Activated CD4-positive, CD25-positive, alpha-beta regulatory T cell (primary cell): ENCODE results near the gene ZNF385C.
A peak's percentile ranks its signal among the peaks of the same experiment; 100 is the strongest.
"Not testable (repeated sequence)": the region's sequence is repeated elsewhere in the genome, so short reads cannot be mapped to it uniquely, and the experiment has no call there.

Experiments used
- DNase-seq, 4 experiments: peaks; one replicate each; lab custom pipeline; 2025; lab: John Stamatoyannopoulos, UW

Gene ZNF385C

GRCh38 chr17:42097691-42098631 is at the start of gene ZNF385C:
Gene ZNF385C (minus strand): TSS chr17:42098473. CDS start chr17:42063056, 35,417 bp downstream.
- DNase-seq: peak in 1 of 4 experiments; percentile 19

GRCh38 chr17:42146911-42147607 is 48.8 kb upstream of the ZNF385C start:
- DNase-seq: no peak

GRCh38 chr17:42143138-42143537 is 44.9 kb upstream of the ZNF385C start:
- DNase-seq: not testable (repeated sequence)

GRCh38 chr17:42142371-42142896 is 44.2 kb upstream of the ZNF385C start:
- DNase-seq: no peak

- no peak for DNase-seq
These were observed 43.1 kb upstream of the ZNF385C start for GRCh38 chr17:42141382-42141781.

- DNase-seq: not testable (repeated sequence)
These were observed 42.4 kb upstream of the ZNF385C start for GRCh38 chr17:42140690-42141089.

- DNase-seq: no peak
These were observed 40.6 kb upstream of the ZNF385C start for GRCh38 chr17:42138749-42139492.

GRCh38 chr17:42136654-42137051 is 38.4 kb upstream of the ZNF385C start:
- no peak for DNase-seq

GRCh38 chr17:42135664-42136653 is 37.7 kb upstream of the ZNF385C start:
- no peak for DNase-seq

GRCh38 chr17:42135151-42135550 is 36.9 kb upstream of the ZNF385C start:
- DNase-seq: no peak

- no peak for DNase-seq
These were observed 35.3 kb upstream of the ZNF385C start for GRCh38 chr17:42133461-42134041.

- no peak for DNase-seq
These were observed 34.7 kb upstream of the ZNF385C start for GRCh38 chr17:42132941-42133340.

GRCh38 chr17:42131981-42132432 is 33.7 kb upstream of the ZNF385C start:
- no peak for DNase-seq

GRCh38 chr17:42131232-42131631 is 33.0 kb upstream of the ZNF385C start:
- no peak for DNase-seq

- DNase-seq: no peak
These were observed 32.1 kb upstream of the ZNF385C start for GRCh38 chr17:42130310-42130936.

GRCh38 chr17:42129109-42129837 is 31.0 kb upstream of the ZNF385C start:
- no peak for DNase-seq

GRCh38 chr17:42127414-42127813 is 29.1 kb upstream of the ZNF385C start:
- DNase-seq: no peak

GRCh38 chr17:42126836-42127235 is 28.6 kb upstream of the ZNF385C start:
- no peak for DNase-seq

GRCh38 chr17:42125565-42125964 is 27.3 kb upstream of the ZNF385C start:
- no peak for DNase-seq
